ENCODE data around the gene CD48.

The CD48 gene

GRCh38 chr1:160629286-160630210 is 82.1 kb downstream of the CD48 start:
- DNase-seq = no peak

GRCh38 chr1:160628799-160629263 is 82.8 kb downstream of the CD48 start:
- no peak for DNase-seq

All from GOT3 (cell line).